NCI-H345 (cell line): Measurements from ENCODE around the gene ZNF630.
"Not testable (repeated sequence)": the region's sequence is repeated elsewhere in the genome, so short reads cannot be mapped to it uniquely, and the experiment has no call there.

Experiments
- DNase-seq: peaks from one replicate; lab custom pipeline; 2025; lab: John Stamatoyannopoulos, UW

The ZNF630 gene

DNA sequence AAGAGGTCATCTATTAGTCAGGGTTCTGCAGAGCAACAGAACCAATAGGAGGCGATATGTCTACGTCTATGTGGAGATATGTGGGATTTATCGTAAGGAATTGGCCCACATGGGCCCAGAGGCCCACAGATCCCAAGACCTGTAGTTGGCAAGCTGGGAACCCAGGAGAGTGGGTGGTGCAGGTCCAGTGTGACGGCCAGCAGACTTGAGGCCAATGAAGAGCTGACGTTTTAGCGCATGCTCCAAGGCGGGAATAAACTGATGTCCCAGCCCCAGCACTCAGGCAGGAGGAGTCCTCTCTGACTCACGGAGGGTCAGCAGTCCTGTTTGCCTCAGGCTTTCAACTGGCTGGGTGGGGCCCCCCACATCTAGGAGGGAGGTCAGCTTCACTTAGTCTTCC is 43.3 kb downstream of the ZNF630 start:
- no peak for DNase-seq

GRCh38 chrX:48027545-48027944 is 43.9 kb downstream of the ZNF630 start:
- DNase-seq, result not testable (repeated sequence)

DNA sequence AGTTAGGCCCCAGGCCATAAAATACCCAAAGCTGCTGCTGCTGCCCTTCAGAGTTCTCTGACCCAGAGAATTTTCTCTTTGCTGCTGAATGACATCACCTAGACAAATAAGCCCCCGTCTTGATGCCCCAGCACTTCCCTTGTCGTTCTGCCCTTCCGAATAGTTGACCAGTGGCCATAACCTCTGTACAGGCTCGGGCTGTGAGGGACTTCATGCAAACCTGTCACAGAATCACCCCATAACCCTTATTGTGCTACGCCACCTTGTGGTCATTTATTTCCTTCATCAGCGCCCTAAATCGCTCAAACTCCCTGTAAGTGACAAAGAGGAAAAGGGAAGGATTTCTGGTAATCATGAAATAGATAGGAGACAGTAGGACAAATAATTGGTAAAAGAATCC is 45.9 kb downstream of the ZNF630 start:
- DNase-seq, result peak; percentile 67

DNA sequence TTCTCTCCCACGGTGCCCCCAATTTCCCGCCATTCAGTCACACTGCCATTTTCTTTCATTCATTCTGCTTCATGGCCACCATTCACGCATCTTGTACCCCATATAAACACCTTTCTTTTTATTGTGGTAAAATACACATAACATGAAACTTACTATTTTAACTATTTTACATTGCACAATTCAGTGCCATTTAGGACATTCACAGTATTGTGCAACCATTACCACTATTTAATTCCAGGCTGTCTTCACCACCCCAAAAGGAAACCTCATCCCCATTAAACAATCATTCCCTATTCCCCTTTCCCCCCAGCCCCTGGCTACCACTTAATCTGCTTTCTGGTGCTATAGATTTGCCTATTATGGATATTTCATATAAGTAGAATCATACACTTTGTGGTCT is 48.7 kb downstream of the ZNF630 start:
- no peak for DNase-seq

DNA sequence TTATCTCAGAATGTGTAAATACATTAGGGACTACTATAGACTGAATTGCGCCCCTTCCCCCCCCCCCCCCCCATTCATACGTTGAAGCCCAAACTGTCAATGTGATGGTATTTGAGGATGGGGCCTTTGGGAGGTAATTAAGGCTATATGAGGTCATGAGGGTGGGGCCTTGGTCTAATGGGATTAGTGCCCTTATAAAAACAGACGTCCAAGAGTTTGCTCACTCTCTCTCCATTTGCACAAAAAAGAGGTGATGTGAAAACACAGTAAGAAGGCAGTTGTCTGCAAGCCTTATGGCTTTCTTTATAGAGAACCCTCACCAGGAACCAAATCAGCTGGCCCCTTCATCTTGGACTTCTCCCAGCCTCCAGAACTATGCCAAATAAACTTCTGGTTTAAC is 49.3 kb downstream of the ZNF630 start:
- DNase-seq, result no peak

DNA sequence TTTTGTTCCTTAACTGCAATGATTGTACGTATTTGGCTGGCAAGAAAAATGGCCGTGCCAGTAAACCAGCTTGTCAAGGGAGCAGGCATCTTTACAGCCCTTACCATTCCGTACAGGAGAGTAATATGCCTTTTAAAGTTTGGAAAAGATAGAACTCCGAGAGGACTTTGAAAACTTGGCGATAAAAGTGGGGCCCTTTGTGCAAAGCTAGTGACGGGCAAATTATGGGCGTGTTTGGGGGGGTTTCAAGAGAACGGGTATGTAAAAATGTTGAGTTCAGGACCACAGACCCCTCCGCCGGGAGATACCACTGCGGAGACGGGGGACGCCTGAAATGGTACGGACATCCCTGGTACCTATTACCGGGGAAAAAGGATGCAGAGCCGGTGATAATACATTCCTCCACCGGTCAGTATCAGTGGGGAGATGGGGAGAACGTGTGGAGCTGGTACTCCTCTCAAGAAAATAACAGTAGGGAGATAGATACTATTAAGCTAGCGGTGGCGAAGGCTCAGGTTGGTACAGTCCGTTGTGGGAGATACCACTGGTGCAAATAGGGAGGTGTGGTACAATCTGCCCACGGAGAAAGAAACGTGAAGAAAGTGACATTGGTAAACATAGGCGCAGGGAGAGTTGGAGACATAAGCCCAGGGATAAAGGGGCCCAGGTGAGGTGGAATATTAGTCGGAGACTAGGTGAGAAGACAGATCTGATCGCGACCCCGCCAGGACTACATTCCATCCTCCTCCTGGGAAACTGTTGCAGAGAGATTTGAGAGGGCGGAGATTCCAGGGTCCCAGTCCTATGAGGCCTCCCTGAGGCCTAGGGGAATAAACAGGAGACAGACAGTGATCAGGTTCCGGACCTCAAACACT is 50.2 kb downstream of the ZNF630 start:
- peak; percentile 79 for DNase-seq

DNA sequence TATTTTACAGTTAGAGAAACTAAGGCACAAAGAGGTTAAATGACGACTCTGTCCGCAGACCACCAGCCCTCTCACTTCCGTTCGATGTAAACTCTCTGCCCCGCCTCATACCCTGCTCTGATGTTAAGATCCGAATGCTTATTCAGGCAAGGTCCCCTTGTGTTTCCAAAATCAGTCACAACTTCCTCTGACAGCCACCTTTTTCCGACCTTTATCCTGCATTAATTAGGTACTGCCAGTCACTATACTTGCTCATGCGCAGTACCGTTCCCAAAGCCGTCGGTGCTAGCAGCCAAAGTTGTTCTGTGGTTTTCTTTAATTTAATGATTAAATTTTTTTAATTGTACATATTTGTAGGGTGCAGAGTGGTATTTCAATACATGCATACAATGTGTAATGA is 51.0 kb downstream of the ZNF630 start:
- not testable (repeated sequence) for DNase-seq

DNA sequence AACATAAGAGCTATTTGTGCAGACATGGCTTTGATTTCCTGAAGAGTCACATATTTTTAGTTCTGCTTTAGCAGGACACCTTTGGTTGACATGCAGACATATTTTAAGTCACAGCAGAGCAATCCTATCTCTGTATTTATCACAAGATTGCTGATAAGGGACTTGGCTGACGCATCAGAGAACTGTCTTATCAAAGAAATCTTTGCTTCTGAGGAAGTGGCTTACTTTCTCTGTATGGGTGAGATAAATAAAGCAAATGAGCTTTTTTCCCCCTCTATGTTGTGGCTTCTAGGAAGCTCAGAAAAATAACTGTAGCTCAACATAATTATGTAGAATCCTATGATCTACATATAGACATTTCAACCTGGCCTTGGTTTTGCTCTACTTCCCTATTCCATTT is 51.5 kb downstream of the ZNF630 start:
- DNase-seq, result not testable (repeated sequence)

GRCh38 chrX:48016583-48017310 is 54.7 kb downstream of the ZNF630 start:
- not testable (repeated sequence) for DNase-seq

- not testable (repeated sequence) for DNase-seq
Observed at GRCh38 chrX:48009445-48009960, 61.9 kb downstream of the ZNF630 start.
